ENCODE results near the gene CERS6. TPM values are rescaled to one million over a fixed set of nuclear protein-coding genes. Genes with fewer than 3 reads are reported as not detected.

Gene CERS6
- polyA plus RNA-seq, 3 donors, result 7.6 to 17.7 (median 15.6) TPM

GRCh38 chr2:168503901-168504300 is 47.8 kb downstream of the CERS6 start:
- peaks cover 13 to 19% of the 10 kb centered on the region in 2 donors for H3K9me3 ChIP-seq (replicated peaks in 1 of 2; ENCODE audit: control insufficient read depth in 1 of 2, insufficient read depth in 1 of 2, low read length in 2 of 2)
- 100% methylated on average over 2 of the region's 3 CpGs for WGBS (ENCODE audit: insufficient coverage)
- peaks cover 20% of the 10 kb centered on the region for H3K4me1 Mint-ChIP-seq
- no peaks in the 10 kb centered on the region for H3K4me1 ChIP-seq (ENCODE audit: control insufficient read depth in 1 of 2, insufficient read depth in 2 of 2, low read length in 2 of 2)
- no peak overlapping the region for H3K27ac ChIP-seq (ENCODE audit: low read depth in 1 of 2, low read length in 2 of 2)
- DNase-seq, result no peak
- no peak overlapping the region for H2AFZ ChIP-seq (ENCODE audit: insufficient read depth, low read depth, low read length, poor library complexity, severe bottlenecking)
- H3K36me3 Mint-ChIP-seq, result peaks cover 4 to 27% of the 10 kb centered on the region in 2 donors
- H3K27me3 ChIP-seq (ENCODE audit: control insufficient read depth in 2 of 2, insufficient read depth in 2 of 2, low read length in 2 of 2), result no peaks in the 10 kb centered on the region
- H3K4me2 ChIP-seq (replicated peaks; ENCODE audit: extremely low read depth, low read length, poor library complexity, severe bottlenecking), result no peak overlapping the region
- no peak overlapping the region for H3K4me3 ChIP-seq (replicated peaks in 1 of 3; ENCODE audit: low read depth in 2 of 3, low read length in 3 of 3)
- TF ChIP-seq CTCF (IDR thresholded peaks at IDR 0.05), result no peak
- H3K9me3 Mint-ChIP-seq, result peaks cover 15 to 32% (median 25%) of the 10 kb centered on the region in 7 donors
- intact Hi-C loops (cut with micrococcal nuclease), result no loop called here
- no peak overlapping the region for H3K9ac ChIP-seq (ENCODE audit: insufficient read depth, low read length, poor library complexity, severe bottlenecking)
- peak overlapping the region in 2 of 7 donors; percentile 16 to 33 for H3K27ac Mint-ChIP-seq
- peaks cover 99% of the 10 kb centered on the region for H3K79me2 ChIP-seq (ENCODE audit: insufficient read depth, low read length)
- H4K20me1 ChIP-seq (ENCODE audit: insufficient read depth, low read length), result peaks cover 48% of the 10 kb centered on the region
- no peaks in the 10 kb centered on the region for H3K27me3 Mint-ChIP-seq (ENCODE audit: low read depth in 3 of 3)
- H3K4me3 Mint-ChIP-seq, result no peak overlapping the region
- H3K36me3 ChIP-seq (replicated peaks in 1 of 2; ENCODE audit: control insufficient read depth in 1 of 2, insufficient read depth in 2 of 2, low read length in 2 of 2), result peaks cover 0 to 8% of the 10 kb centered on the region in 2 donors

DNA sequence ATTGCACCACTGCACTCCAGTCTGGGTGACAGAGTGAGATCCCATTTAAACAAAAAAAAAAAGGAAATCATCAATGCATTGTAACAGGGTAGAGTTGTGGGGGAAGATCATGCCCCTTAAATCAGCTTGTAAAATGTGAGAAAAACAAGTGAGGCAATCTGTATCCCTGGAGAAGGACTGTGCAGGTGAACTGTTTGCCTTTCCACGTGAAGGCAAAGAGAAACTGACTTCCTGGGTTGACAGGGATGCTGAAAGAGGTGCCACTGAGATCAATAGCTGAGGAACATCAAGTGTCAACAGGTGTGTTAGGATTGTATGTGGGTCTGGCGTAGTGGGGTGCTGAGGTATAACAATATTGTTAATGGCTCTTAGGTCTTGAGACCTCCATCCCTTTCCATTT is 48.3 kb downstream of the CERS6 start:
- no peak overlapping the region for H3K4me2 ChIP-seq (replicated peaks; ENCODE audit: extremely low read depth, low read length, poor library complexity, severe bottlenecking)
- peaks cover 15 to 28% (median 21%) of the 10 kb centered on the region in 7 donors for H3K9me3 Mint-ChIP-seq
- H3K79me2 ChIP-seq (ENCODE audit: insufficient read depth, low read length), result peaks cover 99% of the 10 kb centered on the region
- H2AFZ ChIP-seq (ENCODE audit: insufficient read depth, low read depth, low read length, poor library complexity, severe bottlenecking), result no peak overlapping the region
- intact Hi-C loops (cut with micrococcal nuclease), result no loop called here
- no peaks in the 10 kb centered on the region for H3K27me3 ChIP-seq (ENCODE audit: control insufficient read depth in 2 of 2, insufficient read depth in 2 of 2, low read length in 2 of 2)
- H3K4me1 ChIP-seq (ENCODE audit: control insufficient read depth in 1 of 2, insufficient read depth in 2 of 2, low read length in 2 of 2), result no peaks in the 10 kb centered on the region
- H3K27ac Mint-ChIP-seq, result peak overlapping the region in 2 of 7 donors; percentile 16 to 33
- H3K27ac ChIP-seq (ENCODE audit: low read depth in 1 of 2, low read length in 2 of 2), result no peak overlapping the region
- no peak for DNase-seq
- H3K4me3 ChIP-seq (replicated peaks in 1 of 3; ENCODE audit: low read depth in 2 of 3, low read length in 3 of 3), result no peak overlapping the region
- H3K27me3 Mint-ChIP-seq (ENCODE audit: low read depth in 3 of 3), result no peaks in the 10 kb centered on the region
- no peak overlapping the region for H3K9ac ChIP-seq (ENCODE audit: insufficient read depth, low read length, poor library complexity, severe bottlenecking)
- peaks cover 4 to 27% of the 10 kb centered on the region in 2 donors for H3K36me3 Mint-ChIP-seq
- H3K36me3 ChIP-seq (replicated peaks in 1 of 2; ENCODE audit: control insufficient read depth in 1 of 2, insufficient read depth in 2 of 2, low read length in 2 of 2), result peaks cover 0 to 8% of the 10 kb centered on the region in 2 donors
- peaks cover 13 to 19% of the 10 kb centered on the region in 2 donors for H3K9me3 ChIP-seq (replicated peaks in 1 of 2; ENCODE audit: control insufficient read depth in 1 of 2, insufficient read depth in 1 of 2, low read length in 2 of 2)
- peaks cover 20% of the 10 kb centered on the region for H3K4me1 Mint-ChIP-seq
- 93% methylated on average over 1 of the region's 2 CpGs for WGBS (ENCODE audit: insufficient coverage)
- no peak overlapping the region for H3K4me3 Mint-ChIP-seq
- no peak for TF ChIP-seq CTCF (IDR thresholded peaks at IDR 0.05)
- H4K20me1 ChIP-seq (ENCODE audit: insufficient read depth, low read length), result peaks cover 49% of the 10 kb centered on the region
